Anterior cingulate cortex (tissue), 58 donors: ENCODE data around the gene TMEM26.
"Not testable (repeated sequence)": the region's sequence is repeated elsewhere in the genome, so short reads cannot be mapped to it uniquely, and the experiment has no call there.

ENCODE experiments used
- DNase-seq, 58 donors: peaks; one replicate each; lab custom pipeline; 2025; lab: John Stamatoyannopoulos, UW

Gene TMEM26

GRCh38 chr10:61406736-61407135 is 46.4 kb downstream of the TMEM26 start:
- no peak for DNase-seq

GRCh38 chr10:61406242-61406641 is 46.9 kb downstream of the TMEM26 start:
- DNase-seq, result no peak

GRCh38 chr10:61404751-61405150 is 48.4 kb downstream of the TMEM26 start:
- DNase-seq, result no peak

GRCh38 chr10:61400524-61400923 is 52.7 kb downstream of the TMEM26 start:
- no peak for DNase-seq

- peak in 1 of 58 donors; percentile 3 for DNase-seq
Measured at GRCh38 chr10:61399406-61399805, 53.8 kb downstream of the TMEM26 start.

GRCh38 chr10:61398366-61399129 is 54.6 kb downstream of the TMEM26 start:
- no peak for DNase-seq

GRCh38 chr10:61397175-61397986 is 55.8 kb downstream of the TMEM26 start:
- peak in 1 of 58 donors; percentile 9 for DNase-seq

GRCh38 chr10:61391281-61391680 is 61.9 kb downstream of the TMEM26 start:
- no peak for DNase-seq

- no peak for DNase-seq
Measured at GRCh38 chr10:61390851-61391250, 62.3 kb downstream of the TMEM26 start.

- DNase-seq, result no peak
Measured at GRCh38 chr10:61389887-61390286, 63.3 kb downstream of the TMEM26 start.

- not testable (repeated sequence) for DNase-seq
Measured at GRCh38 chr10:61388986-61389385, 64.2 kb downstream of the TMEM26 start.

GRCh38 chr10:61385231-61386001 is 67.8 kb downstream of the TMEM26 start:
- no peak for DNase-seq

GRCh38 chr10:61381153-61381552 is 72.0 kb downstream of the TMEM26 start:
- DNase-seq, result not testable (repeated sequence)

- no peak for DNase-seq
Measured at GRCh38 chr10:61378865-61379264, 74.3 kb downstream of the TMEM26 start.

- DNase-seq, result peak in 1 of 58 donors; percentile 2
Measured at GRCh38 chr10:61376908-61377368, 76.2 kb downstream of the TMEM26 start.

GRCh38 chr10:61376377-61376776 is 76.8 kb downstream of the TMEM26 start:
- no peak for DNase-seq

GRCh38 chr10:61366365-61366764 is 86.8 kb downstream of the TMEM26 start:
- no peak for DNase-seq

- no peak for DNase-seq
Measured at GRCh38 chr10:61364619-61365018, 88.6 kb downstream of the TMEM26 start.

GRCh38 chr10:61363006-61363405 is 90.2 kb downstream of the TMEM26 start:
- no peak for DNase-seq

GRCh38 chr10:61359452-61359851 is 93.7 kb downstream of the TMEM26 start:
- DNase-seq, result no peak

- no peak for DNase-seq
Measured at GRCh38 chr10:61357687-61358086, 95.5 kb downstream of the TMEM26 start.
